DND-41 (cell line): ENCODE data around the gene INPP5E.

Experiments used
- CTCF ChIP-seq: IDR thresholded peaks from 2 replicates; pipeline ENCODE4 v1.5.1; 2012; ENCODE audit warnings: borderline replicate concordance, low read length, moderate library complexity, mild to moderate bottlenecking; ENCODE audit not compliant: poor library complexity, severe bottlenecking; ENCODE audit errors: extremely low read depth
- EZH2 ChIP-seq: IDR thresholded peaks from 3 replicates; pipeline ENCODE4 v1.6.1; 2012; ENCODE audit warnings: borderline replicate concordance, low read depth, mild to moderate bottlenecking, moderate library complexity, low read length, inconsistent platforms; ENCODE audit not compliant: severe bottlenecking

GRCh38 chr9:136486823-136487620 is 47.4 kb upstream of the INPP5E start:
- TF ChIP-seq CTCF (no peak), EZH2 (no peak)
